GM19099 (cell line): ENCODE data around the gene LIX1.

ENCODE experiments used
- POLR2A ChIP-seq: IDR thresholded peaks from 3 replicates; pipeline ENCODE4 v1.6.1; 2011; ENCODE audit warnings: low read depth; ENCODE audit not compliant: insufficient read length; ENCODE audit errors: extremely low read depth

The LIX1 gene

GRCh38 chr5:97071993-97072392 lies 70.4 kb downstream of the LIX1 start:
- no peak for TF ChIP-seq POLR2A

- no peak for TF ChIP-seq POLR2A
Observed at GRCh38 chr5:97071101-97071500, 71.3 kb downstream of the LIX1 start.

- no peak for TF ChIP-seq POLR2A
Observed at GRCh38 chr5:97070234-97070633, 72.2 kb downstream of the LIX1 start.

- no peak for TF ChIP-seq POLR2A
Observed at GRCh38 chr5:97067296-97067850, 75.0 kb downstream of the LIX1 start.

GRCh38 chr5:97065475-97065874 lies 76.9 kb downstream of the LIX1 start:
- no peak for TF ChIP-seq POLR2A

- TF ChIP-seq POLR2A, result no peak
Observed at GRCh38 chr5:97063251-97063650, 79.2 kb downstream of the LIX1 start.

- no peak for TF ChIP-seq POLR2A
Observed at GRCh38 chr5:97062046-97062445, 80.4 kb downstream of the LIX1 start.

GRCh38 chr5:97056263-97056662 lies 86.1 kb downstream of the LIX1 start:
- TF ChIP-seq POLR2A, result no peak

GRCh38 chr5:97049175-97049574 lies 93.2 kb downstream of the LIX1 start:
- TF ChIP-seq POLR2A, result no peak

- TF ChIP-seq POLR2A, result no peak
Observed at GRCh38 chr5:97047076-97047475, 95.3 kb downstream of the LIX1 start.

- TF ChIP-seq POLR2A, result no peak
Observed at GRCh38 chr5:97046270-97046982, 96.0 kb downstream of the LIX1 start.

GRCh38 chr5:97044052-97044451 lies 98.4 kb downstream of the LIX1 start:
- TF ChIP-seq POLR2A, result no peak

- TF ChIP-seq POLR2A, result no peak
Observed at GRCh38 chr5:97043511-97043910, 98.9 kb downstream of the LIX1 start.

- TF ChIP-seq POLR2A, result no peak
Observed at GRCh38 chr5:97042996-97043395, 99.4 kb downstream of the LIX1 start.
